ENCODE measurements around the gene SPRR2G.
"Not testable (repeated sequence)": the region's sequence is repeated elsewhere in the genome, so short reads cannot be mapped to it uniquely, and the experiment has no call there.

Gene SPRR2G
- total RNA-seq, result 0 to 0.33 (median 0) reads per million in 17 experiments

DNA sequence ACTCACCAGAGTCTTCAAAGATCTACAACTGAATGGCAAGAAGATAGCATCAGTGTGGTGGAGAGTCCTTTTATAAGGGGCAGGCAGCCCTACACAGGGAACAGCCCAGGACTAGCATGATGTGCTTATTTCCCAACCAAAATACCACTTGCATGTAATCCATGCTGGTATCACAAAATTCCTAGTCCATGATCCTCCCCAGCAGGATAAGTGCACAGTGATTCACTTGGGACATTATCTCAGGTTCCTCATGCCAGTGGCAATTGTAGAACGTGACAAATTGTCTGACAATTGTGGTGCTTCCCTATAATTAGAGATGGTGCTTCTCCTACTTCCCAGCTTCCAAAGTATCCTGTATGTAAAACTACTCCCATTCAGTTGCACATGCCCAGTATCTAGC, at the start of gene SPRR2G:
TSS of gene SPRR2G (minus strand) at position 45 of the 400 bp plus-strand sequence. CDS start 780 bp downstream, outside the sequence.
- no peak for DNase-seq

DNA sequence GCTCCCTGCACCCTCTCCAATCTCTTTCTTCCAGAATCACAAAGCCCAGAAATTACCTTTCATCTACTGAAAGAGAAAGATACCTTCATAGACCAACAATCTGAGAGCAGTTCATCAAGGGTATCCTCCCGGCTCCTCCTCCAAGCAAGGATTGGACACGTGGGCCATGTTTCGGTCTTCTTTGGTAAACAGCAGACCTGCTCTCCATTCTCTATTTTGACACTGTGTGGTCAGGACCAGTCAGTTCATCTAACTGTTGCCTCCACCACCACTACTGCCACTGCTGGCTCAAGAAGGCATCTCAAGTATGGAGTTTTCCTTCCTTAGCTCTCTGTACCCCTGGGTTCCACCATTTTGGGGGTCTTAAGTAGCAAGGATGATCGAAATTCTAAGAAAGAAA, 44.5 kb upstream of the SPRR2G start:
- no peak for DNase-seq

DNA sequence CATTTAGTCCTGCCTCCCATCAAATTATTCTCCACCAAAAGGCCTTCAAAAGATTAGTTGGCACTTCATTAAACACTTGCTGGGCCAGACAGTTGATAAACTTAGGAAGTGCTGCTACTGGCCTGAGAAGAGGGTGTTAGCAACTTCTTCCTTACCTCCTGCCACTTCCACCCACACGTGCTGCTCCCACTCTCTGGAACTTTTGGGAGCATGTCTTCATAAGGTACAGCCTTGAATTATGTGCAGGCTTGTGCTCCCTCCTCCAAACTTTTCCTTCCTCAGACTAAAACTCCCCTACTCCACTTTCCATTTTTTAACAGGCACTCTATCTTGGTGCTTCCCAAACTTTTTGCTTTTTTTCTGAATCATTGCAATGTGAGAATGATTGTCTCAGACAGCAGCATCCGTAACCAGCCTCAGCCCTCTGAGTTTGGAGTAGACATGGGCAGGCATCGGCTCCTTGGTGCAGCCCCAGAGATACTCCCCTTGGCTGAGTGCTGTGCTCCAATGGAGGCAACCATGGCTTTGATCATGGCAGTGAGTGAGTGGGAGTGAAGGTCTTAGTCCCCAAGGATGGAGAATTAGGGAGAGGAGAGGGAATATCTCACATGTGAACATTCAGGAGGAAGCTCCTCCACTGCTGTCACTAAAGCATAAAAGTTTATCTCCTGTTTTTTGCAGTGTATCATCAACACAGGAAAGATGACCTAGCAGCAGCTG, 43.8 kb upstream of the SPRR2G start:
- no peak for DNase-seq

DNA sequence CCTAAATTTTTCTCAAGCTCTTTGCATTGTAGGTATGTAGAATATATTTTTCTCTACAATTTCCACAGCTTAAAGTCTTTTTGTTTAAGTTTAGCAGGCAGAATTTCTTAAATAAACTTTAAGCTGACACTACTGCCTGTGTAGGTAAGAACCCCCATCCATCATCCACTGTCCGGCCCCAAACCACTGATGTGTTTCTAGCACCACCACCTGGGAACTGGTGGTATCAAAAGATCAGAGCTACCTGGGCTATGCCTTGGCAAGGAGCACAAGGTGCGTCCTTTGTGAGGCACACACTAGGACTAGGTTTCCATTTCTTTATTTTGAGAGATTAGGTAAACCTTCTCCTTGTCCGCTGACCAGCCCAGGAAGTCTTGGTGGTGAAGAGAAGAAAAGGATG, 42.0 kb upstream of the SPRR2G start:
- no peak for DNase-seq

DNA sequence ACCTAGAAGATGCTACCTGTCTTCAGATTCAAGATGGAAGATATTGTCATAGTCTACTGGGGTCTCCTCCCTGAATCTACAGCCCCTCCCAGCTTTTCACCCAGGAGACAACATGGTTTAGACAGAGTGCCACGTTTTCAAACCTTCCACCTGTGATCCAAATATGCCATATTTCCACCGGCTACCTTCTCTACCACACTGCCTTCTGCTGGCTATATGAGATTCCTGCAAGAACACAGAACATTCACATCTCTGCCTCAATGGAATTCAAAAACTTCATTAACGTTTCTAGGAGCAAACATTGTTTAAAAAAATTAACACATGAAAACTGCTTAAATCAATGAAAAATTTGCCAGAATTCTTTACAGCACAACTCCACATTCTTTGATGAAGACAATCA, 39.7 kb upstream of the SPRR2G start:
- no peak for DNase-seq

DNA sequence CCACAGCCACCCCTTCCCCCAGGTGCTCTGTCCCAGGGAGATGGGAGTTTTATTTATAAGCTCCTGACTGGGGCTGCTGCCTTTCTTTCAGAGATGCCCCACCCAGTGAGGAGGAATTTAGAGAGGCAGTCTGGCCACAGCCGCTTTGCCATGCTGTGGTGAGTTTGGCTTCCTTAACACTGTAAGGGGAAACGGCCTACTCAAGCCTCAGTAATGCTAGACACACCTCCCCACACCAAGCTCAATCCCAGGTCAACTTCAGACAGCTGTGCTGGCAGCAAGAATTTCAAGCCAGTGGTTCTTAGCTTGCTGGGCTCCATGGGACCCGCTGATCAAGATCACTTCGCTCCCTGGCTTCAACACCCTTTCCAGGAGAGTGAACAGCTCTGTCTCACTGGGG, 37.6 kb upstream of the SPRR2G start:
- not testable (repeated sequence) for DNase-seq

DNA sequence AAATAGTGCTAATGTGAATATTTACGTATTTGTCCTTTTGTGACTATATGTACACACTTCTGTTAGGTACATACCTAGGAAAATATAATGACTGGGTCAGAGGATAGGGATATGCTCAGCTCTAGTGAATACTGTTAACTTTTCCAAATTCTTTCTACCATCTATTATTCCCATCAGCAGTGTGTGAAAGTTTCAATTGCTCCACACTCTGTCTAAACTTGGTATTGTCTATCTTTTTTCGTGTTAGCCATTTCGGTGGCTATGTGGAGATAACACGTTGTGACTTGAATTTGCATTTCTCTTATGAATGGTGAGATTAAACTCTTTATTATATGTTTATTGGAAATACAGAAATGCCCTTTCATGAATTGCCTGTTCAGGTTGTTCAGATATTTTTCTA, 29.9 kb upstream of the SPRR2G start:
- DNase-seq, result no peak

DNA sequence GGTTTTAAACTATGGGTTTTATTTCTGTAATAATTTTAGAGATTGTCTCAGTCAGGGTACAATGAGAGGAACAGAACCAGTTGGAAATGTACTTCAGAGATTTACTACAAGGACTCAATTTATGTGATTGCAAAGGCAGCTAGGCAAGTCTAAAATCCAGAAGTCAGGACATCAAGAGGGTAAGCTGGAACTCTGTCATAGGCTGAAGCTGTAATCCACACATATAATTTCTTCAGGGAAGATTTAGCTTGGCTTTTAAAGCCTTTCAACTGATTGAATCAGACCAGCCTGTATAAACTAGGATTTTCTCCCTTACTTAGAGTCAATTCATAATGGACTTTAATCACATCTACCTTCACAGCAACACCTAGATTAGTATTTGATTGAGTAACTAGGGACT, 28.2 kb upstream of the SPRR2G start:
- DNase-seq, result no peak

DNA sequence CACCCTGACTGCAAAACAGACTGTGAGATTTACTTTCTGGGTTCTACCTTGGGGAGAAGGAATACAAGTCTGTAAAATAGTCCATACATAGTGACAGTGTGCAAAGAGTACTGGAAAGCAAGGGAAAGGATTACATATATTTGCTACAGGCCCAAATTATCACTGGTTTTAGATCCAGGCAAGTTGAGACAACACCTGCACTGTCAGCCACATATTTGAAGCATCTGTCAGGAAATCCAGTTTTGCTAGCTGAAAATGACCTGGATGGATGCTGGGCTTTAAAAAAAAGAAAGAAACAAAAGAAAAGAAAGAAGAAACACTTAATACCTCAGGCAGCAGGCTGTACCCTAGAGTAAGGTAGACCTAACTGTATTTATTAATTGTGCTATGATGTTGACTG, 23.9 kb upstream of the SPRR2G start:
- DNase-seq, result no peak

DNA sequence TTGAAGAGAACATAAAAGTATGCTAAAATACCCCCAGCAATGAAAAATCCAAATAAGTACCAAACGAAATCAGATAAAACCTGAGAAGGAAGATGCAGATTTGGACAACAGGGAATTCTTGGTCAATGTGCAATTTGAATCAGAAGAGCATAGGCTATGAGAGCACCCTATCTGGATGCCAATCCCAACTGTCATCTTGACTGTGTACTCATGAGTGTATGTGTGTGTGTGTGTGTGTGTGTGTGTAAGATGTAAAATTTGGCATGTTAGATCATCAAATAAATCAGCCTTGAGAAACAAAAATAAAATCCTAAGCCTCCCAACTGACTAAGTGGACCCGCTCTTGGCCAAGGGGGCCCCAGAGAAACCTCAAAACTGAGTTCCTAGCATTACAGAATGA, 18.0 kb upstream of the SPRR2G start:
- DNase-seq, result no peak

DNA sequence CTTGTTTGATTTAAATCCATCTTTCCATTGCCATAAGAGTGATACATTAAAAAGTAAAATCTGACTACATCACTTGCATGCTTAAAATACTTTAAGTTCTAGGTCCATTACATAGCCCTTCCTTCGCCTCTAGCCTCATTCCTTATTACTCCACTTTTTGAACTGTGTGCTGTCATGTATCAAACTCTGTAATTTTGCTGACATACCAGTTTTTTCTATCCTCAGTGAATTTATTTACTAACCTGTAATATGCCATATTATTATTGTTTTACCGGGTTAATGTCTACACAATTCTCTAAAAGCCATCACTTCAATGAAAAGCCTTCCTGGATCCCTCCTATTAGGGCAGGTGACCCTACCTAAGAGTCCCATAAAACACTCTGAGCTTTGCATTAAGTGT, 4.9 kb upstream of the SPRR2G start:
- DNase-seq, result no peak

DNA sequence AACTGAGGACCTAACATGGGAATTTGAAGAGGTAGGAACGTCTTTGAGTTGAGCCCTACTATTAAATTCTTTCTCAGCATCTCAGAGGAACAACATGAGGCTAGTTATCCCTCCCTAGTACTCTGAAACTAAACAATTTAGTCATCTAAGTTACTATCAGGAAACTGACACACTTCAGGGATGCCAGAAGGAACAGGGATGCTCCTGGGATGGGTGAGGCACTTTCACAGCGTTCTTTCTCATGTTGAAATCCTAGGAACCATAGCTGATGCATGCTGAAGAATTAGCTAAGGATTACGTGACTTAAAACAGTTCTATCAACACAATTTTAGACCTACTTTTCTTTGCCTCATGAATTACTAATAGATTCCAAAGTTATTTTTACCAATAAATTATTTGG, 1.8 kb upstream of the SPRR2G start:
- DNase-seq, result no peak

DNA sequence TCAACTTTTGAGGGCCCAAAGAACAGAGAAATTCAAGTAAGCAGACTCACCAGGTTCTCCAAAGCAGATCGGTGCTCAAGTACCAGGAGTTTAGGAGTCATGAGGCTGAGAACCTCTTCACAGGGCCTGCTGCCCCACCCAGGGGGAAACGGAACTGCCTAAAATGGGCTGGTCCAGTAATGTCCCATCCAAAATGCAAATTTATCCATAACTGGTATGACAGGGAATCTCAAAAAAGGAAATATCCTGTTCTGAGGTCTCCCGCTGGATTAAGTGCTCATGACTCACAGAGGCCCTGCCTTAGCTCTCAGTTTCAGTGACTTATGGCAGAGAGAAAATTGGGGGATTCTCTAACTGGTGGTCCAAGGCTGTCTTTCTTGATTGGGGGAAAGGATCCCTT, 9.3 kb downstream of the SPRR2G start:
- no peak for DNase-seq

DNA sequence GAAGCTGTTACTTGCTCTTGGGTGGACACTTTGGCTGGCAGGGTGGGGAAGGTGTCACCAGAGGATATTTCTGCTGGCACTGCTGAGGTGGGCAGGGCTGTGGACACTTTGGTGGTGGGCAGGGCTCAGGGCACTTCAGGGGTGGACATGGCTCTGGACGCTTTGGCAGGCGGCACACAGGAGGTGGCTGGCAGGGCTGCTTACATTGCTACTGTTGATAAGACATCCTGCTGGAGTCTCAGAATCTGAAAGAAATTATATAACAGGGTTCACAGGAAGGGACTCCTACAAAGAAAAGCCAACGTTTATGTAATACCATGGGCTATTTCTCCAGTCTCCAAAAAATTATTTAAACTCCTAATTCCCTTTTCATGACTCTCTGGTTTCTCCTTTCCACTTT, 10.2 kb downstream of the SPRR2G start:
- DNase-seq, result no peak

DNA sequence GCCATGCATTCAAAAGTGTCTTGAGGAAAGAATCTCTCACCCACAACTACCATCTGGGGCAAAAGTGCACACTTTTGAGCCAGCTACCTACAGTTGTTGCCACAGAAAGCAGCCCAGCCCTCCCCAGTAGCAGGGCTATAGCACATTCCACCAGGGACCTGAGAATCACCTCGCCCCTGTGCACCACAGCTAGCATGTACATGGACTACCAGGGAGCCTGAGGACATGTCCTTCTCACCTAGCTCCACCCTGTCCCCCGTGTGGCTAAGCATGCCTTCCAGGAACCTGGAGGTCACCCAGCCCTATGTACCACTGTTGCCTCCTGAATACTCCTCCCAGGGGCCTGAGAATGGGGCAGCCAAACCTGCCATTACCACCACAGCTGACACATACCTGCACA, 16.9 kb downstream of the SPRR2G start:
- DNase-seq, result no peak

DNA sequence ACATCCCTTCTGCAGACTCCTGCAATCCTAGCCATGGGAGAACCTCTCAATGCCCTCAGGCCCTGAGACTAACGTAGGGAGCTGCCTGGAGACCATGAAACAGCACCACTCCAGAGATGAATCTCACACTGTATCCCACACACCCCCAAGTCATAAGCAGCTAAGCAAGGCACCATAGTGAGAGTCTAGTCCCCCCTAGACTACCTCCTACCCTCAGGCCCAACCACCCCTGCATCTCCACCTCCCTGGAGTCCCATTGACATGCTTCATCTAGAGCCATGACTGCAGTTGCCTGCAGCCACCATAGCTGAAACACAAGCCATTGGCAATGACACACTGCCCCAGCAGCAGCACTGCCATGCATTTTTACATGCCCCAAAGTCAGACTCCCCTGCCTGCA, 17.4 kb downstream of the SPRR2G start:
- DNase-seq, result no peak

DNA sequence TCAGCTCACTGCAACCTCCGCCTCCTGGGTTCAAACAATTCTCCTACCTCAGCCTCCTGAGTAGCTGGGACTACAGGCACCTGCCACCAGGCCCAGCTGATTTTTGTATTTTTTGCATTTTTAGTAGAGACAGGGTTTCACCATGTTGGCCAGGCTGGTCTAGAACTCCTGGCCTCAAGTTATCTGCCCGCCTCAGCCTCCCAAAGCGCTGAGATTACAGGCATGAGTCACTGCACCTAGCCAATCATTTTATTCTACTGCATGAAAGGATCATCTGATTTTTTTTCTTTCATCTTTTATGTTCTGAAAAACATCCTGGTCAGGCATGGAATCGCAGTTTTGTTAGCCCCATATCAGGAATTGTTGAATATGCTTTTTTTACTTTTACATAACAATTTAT, 22.0 kb downstream of the SPRR2G start:
- not testable (repeated sequence) for DNase-seq

DNA sequence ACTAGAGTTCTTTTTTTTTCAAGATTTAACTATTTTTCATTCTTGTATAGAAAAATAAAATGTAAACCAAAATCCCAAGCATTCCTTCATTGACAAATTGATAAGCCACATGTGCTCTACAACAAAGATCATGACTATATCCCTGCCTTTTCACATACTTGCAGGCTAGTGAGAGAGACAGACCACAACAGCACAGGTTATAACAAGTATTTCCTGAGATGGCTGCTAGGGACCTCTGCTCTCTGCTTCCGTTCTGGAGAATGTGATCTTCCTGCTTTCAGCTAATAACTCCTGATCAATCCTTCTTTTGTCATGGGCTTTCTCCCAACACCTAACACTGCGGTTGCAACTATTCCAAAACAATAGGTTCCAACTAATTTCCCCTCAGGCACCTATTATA, 23.4 kb downstream of the SPRR2G start:
- no peak for DNase-seq

DNA sequence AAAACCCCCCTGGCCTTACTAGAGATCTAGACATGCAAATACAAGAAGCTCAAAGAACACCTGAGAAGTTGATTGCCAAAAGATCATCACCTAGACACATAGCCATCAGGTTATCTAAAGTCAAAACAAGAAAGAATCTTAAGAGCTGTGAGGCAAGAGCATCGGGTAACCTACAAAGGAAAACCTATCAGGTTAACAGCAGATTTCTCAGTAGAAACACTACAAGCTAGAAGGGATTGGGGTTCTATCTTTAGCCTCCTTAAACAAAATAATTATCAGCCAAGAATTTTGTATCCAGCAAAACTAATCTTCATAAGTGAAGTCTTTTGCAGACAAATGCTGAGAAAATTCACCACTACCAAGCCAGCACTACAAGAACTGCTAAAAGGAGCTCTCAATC, 25.2 kb downstream of the SPRR2G start:
- DNase-seq, result no peak

DNA sequence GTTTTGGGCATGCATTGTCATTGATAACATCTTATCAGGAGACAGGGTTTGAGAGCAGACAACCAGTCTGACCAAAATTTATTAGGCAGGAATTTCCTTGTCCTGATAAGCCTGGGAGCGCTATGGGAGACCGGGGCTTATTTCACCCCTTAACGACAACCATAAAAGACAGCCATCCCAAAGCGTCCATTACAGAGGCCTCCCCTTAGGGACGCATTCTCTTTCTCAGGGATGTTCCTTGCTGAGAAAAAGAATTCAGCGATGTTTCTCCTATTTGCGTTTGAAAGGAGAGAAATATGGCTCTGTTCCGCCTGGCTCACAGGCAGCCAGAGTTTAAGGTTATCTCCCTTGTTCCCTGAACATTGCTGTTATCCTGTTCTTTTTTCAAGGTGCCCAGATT, 26.9 kb downstream of the SPRR2G start:
- DNase-seq, result not testable (repeated sequence)

DNA sequence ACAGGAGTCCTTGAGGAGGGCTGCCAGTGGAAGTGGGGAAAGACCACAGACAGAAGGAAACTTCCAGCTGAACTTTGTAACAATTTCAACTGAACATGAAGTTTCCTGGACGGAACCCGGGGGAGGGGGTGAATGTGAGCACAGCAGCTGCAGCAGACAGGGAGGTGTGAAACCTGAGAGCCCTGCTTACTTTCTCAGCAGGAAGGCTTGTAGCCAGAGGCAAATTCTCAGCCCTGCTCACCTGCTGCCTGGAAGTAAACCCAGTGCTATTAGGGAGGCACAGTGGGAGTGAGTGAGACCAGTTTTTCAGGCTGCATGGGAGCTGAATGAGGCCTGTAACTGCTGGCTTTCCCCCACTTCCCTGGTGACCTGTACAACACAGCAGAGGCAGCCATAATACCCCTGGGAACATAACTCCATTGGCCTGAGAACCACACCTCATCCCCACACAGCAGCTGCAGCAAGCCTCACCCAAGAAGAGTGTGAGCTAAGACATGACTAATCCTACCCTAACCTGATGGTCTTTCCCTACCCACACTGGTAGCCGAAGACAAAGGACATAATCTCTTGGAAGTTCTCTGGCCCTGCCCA, 27.8 kb downstream of the SPRR2G start:
- no peak for DNase-seq

DNA sequence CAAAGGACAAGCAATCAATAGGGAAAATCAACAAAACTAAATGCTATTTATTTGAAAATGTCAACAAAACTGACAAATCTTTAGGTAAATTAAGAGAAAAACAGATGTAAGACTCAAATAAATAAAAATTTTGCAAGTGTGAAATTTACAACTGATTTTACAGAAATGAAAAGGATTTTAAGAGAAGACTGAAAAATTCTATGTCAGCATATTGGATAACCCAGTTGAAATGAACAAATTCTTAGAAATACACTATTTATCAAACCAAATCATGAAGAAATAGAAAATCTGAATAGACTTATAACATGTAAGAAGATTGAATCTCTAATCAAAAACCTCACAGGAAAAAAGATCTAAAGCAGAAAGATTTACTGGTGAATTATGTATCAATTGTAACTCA, 29.7 kb downstream of the SPRR2G start:
- DNase-seq, result no peak

DNA sequence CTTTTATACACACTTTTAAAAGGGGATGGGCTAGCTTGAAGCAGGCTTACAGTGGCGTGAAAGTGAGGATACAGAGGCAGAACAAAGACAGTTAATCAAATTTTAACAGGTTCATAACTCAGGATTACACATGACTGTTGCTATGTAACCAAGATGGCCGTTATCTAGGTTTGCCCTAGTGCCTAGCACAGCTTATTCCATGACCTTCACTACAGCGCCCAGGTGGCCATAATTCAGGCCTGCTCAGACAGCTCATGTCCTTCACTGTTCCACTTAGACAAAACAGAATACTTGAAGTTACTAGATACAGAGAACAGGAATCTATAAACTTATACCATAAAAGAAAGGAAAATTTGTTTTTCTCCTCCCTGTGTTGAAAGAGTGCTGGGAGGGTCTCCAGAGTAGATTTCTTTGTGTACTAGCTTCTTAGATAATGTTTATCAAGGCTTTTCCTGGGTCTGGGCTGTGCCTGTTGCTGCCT, 31.2 kb downstream of the SPRR2G start:
- no peak for DNase-seq

DNA sequence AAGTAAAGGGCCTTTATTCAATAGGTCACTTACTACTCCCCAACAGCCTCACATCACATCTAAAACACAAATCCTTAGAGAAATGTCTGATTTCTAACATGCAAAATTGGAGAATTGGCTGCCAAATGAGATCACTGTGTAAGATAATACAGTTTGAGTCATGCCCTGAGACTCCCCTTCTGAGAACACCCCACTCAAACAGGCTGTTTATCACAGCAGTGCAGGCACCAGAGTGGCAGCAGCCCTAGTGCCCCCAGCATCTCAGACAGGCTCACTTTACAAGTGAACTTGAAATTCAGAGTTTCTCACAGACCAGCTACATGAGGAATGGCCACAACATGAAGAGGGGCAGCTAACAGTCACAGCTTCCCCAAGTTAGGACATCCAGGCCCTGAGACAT, 35.4 kb downstream of the SPRR2G start:
- DNase-seq, result not testable (repeated sequence)

DNA sequence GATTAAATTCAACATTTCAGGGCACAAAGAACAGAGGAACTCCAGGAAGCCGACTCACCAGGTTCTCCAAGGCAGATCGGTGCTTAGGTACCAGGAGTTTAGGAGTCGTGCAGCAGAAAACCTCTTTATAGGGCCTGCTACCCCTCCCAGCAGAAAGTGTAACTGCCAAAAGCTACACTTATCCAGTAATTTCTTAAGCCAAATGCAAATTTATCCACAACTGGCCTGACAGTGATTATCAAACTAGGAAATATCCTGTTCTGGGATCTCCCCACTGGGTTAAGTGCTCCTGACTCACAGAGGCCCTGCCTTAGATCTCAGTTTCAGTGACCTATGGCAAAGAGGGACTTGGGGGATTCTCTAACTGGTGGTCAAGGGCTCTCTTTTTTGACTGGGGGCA, 37.3 kb downstream of the SPRR2G start, which contains the start of gene SPRR2F:
TSS of gene SPRR2F (minus strand) at position 101 of the 400 bp plus-strand sequence. CDS start 783 bp downstream, outside the sequence.
- DNase-seq, result no peak

Data from suppressor macrophage (primary cell).